ENCODE results near the gene PYCR2.

DNA sequence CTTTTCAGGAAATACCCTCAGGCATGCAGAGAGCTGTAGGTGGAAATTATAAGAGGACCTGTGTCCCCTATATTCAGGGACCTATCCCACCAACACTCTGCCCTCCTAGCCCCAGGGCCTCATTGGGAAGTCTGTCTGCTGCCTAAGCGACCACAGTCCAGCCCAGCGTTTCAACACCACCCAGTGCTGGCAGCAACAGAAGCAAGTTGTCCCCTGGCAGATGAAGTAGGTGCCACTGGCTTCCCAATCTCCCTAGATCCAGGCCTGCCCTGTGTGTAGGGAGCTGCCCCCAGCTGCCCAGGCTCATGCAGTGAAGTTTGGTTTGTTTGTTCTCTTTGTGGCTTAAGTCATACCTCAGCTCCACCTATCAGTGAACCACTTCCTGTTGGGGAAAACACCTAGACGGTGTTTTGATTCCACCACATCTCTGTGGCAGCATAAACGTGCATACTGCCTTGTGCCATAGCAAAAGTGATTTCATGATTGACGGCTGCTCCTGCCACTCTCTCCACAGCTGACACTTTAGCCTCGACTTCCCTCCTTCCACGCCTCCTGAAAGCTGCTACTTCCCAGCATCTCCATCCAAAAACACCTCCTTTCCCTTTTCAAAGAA is 27.0 kb downstream of the PYCR2 start:
- TF ChIP-seq RNF2 (IDR thresholded peaks at IDR 0.05; ENCODE audit: borderline replicate concordance, low read depth, low read length, missing control alignments, poor library complexity, severe bottlenecking): no peak
- TF ChIP-seq, protein P1, sequence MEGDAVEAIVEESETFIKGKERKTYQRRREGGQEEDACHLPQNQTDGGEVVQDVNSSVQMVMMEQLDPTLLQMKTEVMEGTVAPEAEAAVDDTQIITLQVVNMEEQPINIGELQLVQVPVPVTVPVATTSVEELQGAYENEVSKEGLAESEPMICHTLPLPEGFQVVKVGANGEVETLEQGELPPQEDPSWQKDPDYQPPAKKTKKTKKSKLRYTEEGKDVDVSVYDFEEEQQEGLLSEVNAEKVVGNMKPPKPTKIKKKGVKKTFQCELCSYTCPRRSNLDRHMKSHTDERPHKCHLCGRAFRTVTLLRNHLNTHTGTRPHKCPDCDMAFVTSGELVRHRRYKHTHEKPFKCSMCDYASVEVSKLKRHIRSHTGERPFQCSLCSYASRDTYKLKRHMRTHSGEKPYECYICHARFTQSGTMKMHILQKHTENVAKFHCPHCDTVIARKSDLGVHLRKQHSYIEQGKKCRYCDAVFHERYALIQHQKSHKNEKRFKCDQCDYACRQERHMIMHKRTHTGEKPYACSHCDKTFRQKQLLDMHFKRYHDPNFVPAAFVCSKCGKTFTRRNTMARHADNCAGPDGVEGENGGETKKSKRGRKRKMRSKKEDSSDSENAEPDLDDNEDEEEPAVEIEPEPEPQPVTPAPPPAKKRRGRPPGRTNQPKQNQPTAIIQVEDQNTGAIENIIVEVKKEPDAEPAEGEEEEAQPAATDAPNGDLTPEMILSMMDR (IDR thresholded peaks at IDR 0.05; ENCODE audit: control extremely low read depth in 1 of 3, insufficient read depth in 1 of 3, low read depth in 1 of 3, low read length in 3 of 3): no peak
- TF ChIP-seq HDAC6 (IDR thresholded peaks at IDR 0.05; ENCODE audit: low read depth, low read length): no peak
- TF ChIP-seq CEBPB (IDR thresholded peaks at IDR 0.05; ENCODE audit: low read depth, low read length): no peak
- TF ChIP-seq, protein P2, sequence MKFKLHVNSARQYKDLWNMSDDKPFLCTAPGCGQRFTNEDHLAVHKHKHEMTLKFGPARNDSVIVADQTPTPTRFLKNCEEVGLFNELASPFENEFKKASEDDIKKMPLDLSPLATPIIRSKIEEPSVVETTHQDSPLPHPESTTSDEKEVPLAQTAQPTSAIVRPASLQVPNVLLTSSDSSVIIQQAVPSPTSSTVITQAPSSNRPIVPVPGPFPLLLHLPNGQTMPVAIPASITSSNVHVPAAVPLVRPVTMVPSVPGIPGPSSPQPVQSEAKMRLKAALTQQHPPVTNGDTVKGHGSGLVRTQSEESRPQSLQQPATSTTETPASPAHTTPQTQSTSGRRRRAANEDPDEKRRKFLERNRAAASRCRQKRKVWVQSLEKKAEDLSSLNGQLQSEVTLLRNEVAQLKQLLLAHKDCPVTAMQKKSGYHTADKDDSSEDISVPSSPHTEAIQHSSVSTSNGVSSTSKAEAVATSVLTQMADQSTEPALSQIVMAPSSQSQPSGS (IDR thresholded peaks at IDR 0.05; ENCODE audit: low read length): no peak
